Esophagus mucosa (tissue), 1 donor: ENCODE data around the gene PPFIA4. TPM values are rescaled to one million over a fixed set of nuclear protein-coding genes. Genes with fewer than 3 reads are reported as not detected.
A peak's percentile ranks its signal among the peaks of the same experiment; 100 is the strongest.
"Not testable (repeated sequence)": the region's sequence is repeated elsewhere in the genome, so short reads cannot be mapped to it uniquely, and the experiment has no call there.

Source experiments
- ATAC-seq: fragments of 200-7000 bp; cut with Tn5 transposase; one replicate; pipeline ENCODE4 v1.9.1; 2020
- total RNA-seq: library from RNA; stranded (reverse); gene quantifications from one replicate; pipeline ENCODE4 v1.2.4, GENCODE V29; 2023
- donor health status: DM: yes; HTN: yes; CAD: no.

Gene PPFIA4
- total RNA-seq = 1.0 TPM

DNA sequence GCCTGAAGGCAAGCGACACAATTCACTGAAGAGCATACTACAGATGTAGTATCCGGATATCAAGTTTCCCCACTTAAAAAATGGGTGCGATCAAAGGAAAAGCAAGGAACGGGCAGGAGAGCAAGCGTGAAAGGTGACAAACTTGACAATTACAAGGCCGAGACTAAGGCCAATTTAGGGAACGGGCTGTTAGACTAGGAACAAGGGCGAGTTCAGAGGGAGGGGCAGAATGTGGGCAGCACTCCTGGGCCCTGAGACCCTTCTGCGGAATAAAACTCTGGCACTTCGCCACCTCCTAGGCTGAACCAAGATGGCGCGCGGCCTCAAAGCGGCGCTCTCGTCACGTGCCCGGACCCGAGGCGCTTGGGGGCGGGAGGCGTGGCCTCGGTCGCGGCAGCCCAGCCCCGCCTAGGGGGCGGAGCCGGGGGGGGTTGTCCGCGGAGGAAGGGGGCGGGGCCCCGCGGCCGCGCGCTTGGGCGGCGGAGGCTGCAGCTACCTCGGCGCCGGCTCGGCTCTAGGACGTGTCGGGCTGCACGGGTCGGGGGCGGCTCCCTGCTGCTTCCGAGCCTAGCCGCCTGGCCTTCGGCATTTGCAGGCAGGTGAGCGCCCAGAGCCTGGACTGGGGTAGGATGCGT lies at the start of gene PPFIA4:
PPFIA4 (plus strand) TSS at position 461 of the 635 bp plus-strand sequence. CDS start 12,518 bp downstream, outside the sequence.
- ATAC-seq = peak; percentile 94

DNA sequence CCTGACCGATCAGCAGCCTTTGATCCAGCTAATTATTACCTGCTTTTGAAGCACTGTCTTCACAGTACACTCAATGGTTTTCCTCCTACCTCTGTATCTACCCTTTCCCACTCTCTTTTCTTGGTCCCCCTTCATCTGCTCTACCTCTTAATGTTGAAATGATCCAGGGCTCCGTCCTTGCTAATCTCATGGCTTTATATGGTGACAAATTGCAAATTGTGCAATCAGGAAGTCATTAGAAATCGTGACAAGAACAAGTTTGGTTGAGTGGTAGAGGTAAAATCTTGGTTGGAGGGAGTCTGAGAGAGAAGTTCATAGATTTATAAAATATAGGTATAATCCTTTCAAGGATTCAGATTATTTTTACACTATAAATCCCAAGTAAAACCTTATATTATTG lies 49.7 kb upstream of the PPFIA4 start:
- ATAC-seq = peak; percentile 37

- no peak for ATAC-seq
Measured at GRCh38 chr1:202979459-202979858, 46.8 kb upstream of the PPFIA4 start.

- ATAC-seq = no peak
Measured at GRCh38 chr1:202981939-202982338, 44.4 kb upstream of the PPFIA4 start.

- ATAC-seq = no peak
Measured at GRCh38 chr1:202982715-202983430, 43.4 kb upstream of the PPFIA4 start.

- ATAC-seq = not testable (repeated sequence)
Measured at GRCh38 chr1:202986120-202986519, 40.2 kb upstream of the PPFIA4 start.

- ATAC-seq = no peak
Measured at GRCh38 chr1:202987255-202987654, 39.0 kb upstream of the PPFIA4 start.

GRCh38 chr1:202987922-202988583 lies 38.2 kb upstream of the PPFIA4 start:
- no peak for ATAC-seq

DNA sequence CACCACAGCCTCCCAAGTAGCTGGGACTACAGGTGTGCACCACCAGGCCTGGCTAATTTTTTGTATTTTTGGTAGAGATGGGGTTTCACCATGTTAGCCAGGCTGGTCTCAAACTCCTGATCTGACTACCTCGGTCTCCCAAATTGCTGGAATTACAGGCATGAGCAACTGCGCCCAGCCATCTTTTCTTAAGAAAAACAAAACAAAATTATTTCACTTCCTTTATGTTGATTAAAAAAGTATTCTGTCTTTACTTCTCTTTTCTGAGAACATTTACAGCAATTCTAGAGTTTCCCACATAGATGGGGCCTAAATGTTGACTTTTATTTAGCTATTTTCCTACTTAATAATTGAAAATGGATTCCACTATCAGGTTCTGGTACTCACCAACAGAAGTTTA lies 36.4 kb upstream of the PPFIA4 start:
- ATAC-seq = no peak

DNA sequence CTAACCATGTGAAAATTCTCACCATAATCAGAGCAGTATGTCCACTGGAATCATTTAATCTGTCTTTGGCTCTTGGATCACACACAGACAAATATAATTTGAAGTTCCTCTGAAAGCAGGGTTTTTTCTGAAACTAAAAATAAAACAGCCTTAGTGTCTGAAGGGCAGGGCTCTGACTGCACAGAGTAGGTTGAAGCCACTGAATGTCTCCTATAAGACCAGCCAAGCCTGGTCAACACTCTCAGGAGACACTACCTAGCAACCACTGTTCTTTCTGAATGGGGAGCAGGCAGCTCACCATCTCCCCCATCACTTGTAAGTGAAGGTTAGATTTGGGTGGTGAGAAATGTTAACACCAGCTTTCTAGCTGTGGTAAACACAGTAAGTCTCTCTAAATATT lies 35.2 kb upstream of the PPFIA4 start:
- no peak for ATAC-seq

DNA sequence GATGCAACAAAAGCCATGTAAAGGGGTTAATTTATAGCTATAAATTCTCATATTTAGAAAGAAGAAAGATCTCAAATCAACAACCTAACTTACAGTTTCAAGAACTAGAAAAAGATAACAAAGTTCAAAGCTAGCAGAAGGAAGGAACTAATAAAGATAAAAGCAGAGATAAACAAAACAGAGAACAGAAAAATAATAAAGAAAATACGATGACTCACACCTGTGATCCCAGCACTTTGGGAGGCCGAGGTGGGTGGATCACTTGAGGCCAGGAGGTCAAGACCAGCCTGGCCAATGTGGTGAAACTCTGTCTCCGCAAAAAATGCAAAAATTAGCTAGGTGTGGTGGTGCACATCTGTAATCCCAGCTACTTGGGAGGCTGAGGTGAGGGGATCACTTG lies 31.5 kb upstream of the PPFIA4 start:
- no peak for ATAC-seq

DNA sequence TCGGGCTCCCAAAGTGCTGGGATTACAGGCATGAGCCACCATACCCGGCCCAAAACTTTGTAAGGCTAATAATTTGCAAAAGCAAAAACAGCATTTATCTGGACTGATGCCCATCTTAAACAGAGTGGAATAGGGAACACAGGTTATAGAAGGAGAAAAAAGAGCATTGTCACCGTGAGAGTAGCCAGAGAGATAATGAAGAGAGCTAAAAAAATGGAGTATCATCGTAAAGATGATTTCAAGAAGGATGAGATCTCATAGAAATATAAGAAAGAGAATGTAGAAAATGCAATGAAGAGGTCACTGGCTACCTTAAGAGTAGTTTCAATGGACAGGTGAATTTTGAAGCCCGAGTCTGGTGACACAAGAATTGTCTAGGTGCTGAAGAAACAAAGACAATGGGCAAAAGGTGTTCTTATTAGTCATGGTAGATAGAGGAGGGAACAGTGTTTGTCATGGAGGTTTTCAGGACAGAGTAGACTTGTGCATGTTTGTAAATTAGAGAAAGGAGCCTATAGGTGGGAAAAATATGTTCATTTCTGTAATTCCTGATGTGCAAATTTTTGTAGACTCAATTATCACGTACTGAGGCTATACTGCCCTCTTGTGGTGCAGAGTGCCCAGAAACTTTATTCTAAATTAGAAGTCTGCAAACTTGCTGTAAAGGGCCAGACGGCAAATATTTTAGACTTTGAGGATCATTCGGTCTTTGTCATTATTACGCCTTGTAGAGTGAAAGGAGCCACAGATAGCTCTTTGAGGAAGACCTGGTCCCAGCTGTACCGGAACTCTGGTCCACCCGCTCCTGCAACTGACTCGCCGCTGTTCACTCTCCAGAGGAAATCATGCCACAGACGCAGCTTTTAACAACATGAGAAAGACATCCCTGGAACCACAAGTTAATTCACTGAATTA lies 27.2 kb upstream of the PPFIA4 start:
- ATAC-seq = peak; percentile 51

GRCh38 chr1:203000217-203000944 lies 25.9 kb upstream of the PPFIA4 start:
- ATAC-seq = no peak

GRCh38 chr1:203001986-203002385 lies 24.3 kb upstream of the PPFIA4 start:
- ATAC-seq = no peak

- ATAC-seq = no peak
Measured at GRCh38 chr1:203002951-203003350, 23.3 kb upstream of the PPFIA4 start.

GRCh38 chr1:203005395-203006142 lies 20.7 kb upstream of the PPFIA4 start:
- not testable (repeated sequence) for ATAC-seq

- ATAC-seq = peak; percentile 98
Measured at GRCh38 chr1:203006948-203007871, 19.1 kb upstream of the PPFIA4 start, which contains the start of gene TMEM183A. TSS of gene TMEM183A (plus strand) at chr1:203007374. CDS start at chr1:203007466, 92 bp downstream.

DNA sequence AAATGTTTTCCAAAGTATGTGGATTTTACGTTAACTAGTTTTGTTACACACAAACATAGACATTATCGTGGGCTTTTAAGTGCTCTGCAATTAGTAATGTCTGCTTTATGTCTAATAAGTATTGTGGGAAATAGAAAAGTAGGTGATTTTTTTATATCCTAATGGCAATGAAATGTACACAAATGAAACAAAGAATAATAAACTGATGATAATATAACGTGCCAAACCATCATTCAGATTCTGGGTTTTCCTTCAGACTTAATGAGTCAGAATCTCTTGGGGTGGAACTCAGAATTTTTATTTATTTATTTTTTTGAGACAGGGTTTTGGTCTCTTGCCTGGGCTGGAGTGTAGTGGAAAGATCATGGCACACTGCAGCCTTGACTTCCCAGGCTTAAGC lies 17.1 kb upstream of the PPFIA4 start:
- ATAC-seq = no peak

- ATAC-seq = no peak
Measured at GRCh38 chr1:203011582-203011981, 14.7 kb upstream of the PPFIA4 start.

GRCh38 chr1:203017061-203017460 lies 9.2 kb upstream of the PPFIA4 start:
- no peak for ATAC-seq
